ENCODE results near the gene GOLGA2. TPM values are rescaled to one million over a fixed set of nuclear protein-coding genes. Genes with fewer than 3 reads are reported as not detected.

GOLGA2 gene
- total RNA-seq, 1 experiment from 2014 or later = 60.5 TPM

GRCh38 chr9:128257907-128258306, 17.9 kb downstream of the GOLGA2 start:
- Histone ChIP-seq H3K4me2 (ENCODE audit: low read length) (no peak overlapping the region), H3K9ac (ENCODE audit: low read length) (no peak overlapping the region), H3K79me2 (ENCODE audit: low read length) (no peaks in the 10 kb centered on the region), H4K20me1 (ENCODE audit: low read length) (no peaks in the 10 kb centered on the region), H3K4me1 (ENCODE audit: insufficient read depth, low read length) (no peaks in the 10 kb centered on the region), H3K36me3 (ENCODE audit: low read depth, low read length) (peaks cover 3% of the 10 kb centered on the region; the same call in 1 of the 2 replicates), H3K27me3 (ENCODE audit: low read length) (no peaks in the 10 kb centered on the region), H3K27ac (ENCODE audit: low read length) (no peak overlapping the region), H3K4me3 (ENCODE audit: low read length) (no peak overlapping the region), H3K9me2 (replicated peaks; ENCODE audit: low read length) (no peaks in the 10 kb centered on the region), H2AFZ (ENCODE audit: low read length) (no peak overlapping the region), H3K9me3 (ENCODE audit: low read length) (no peaks in the 10 kb centered on the region), H3F3A (ENCODE audit: low read length, unreplicated experiment) (no peaks in the 10 kb centered on the region)
- no peak for TF ChIP-seq EZH2phosphoT487 (IDR thresholded peaks at IDR 0.05; ENCODE audit: borderline replicate concordance, low read length)
- TF ChIP-seq CTCF (conservative IDR thresholded peaks at IDR 0.05; ENCODE audit: low read depth, low read length) = no peak
- no peak for TF ChIP-seq EZH2 (IDR thresholded peaks at IDR 0.05; ENCODE audit: low read length, unreplicated experiment)
- POLR2A ChIA-PET (ENCODE audit: unreplicated experiment) = no interaction called here
- ATAC-seq (no peak), DNase-seq (no peak)
- intact Hi-C loops (cut with micrococcal nuclease) = loop anchor here (10.0 kb wide), 1 partner anchor 53 kb away; the partner anchor contains the start of gene DNM1
- CTCF ChIA-PET = no interaction called here
- no TSS peak for BruUV-seq (replicated peaks)

DNA sequence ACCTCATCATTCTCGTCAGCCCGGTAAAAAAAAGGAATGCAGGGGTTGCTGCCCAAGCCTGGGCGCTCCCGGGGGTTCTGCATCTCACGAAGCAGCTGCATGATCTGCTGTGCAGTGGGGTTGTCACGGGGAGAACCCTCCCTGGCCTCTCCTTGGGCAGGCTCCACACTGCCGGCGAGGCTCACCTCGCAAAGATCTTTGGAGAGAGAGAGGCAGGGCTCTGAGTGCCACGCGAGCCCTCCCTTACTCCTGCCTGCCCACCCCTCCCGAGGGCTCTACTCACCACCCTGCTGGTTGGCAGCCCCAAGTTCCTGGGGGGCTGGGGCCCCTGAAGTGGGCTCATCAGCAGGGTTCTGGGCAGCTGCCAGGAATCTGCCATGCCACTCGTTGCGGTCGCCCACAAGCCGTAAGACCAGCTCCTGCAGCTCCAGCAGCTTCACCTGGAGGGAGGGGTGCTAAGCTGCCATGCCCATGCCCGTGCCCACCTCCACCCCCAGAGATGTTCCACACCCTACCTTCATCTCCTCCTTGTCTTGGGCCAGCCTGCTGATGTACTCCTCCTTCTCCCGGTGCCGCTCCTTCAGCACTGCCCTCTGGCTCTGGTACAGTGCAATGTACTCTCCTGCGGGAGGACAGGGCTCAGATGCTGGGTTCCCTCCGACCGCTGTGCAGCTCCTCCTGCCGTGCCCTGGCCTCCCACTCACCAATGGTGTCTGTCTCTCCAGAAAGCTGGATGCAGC, 18.6 kb downstream of the GOLGA2 start:
- Histone ChIP-seq H3K9me2 (replicated peaks; ENCODE audit: low read length) (no peaks in the 10 kb centered on the region), H4K20me1 (ENCODE audit: low read length) (no peaks in the 10 kb centered on the region), H3K27ac (ENCODE audit: low read length) (no peak overlapping the region), H3K9me3 (ENCODE audit: low read length) (no peaks in the 10 kb centered on the region), H3K27me3 (ENCODE audit: low read length) (no peaks in the 10 kb centered on the region), H3F3A (ENCODE audit: low read length, unreplicated experiment) (no peaks in the 10 kb centered on the region), H3K4me1 (ENCODE audit: insufficient read depth, low read length) (no peaks in the 10 kb centered on the region), H3K4me2 (ENCODE audit: low read length) (no peak overlapping the region), H3K36me3 (ENCODE audit: low read depth, low read length) (peaks cover 3% of the 10 kb centered on the region; the same call in 1 of the 2 replicates), H3K79me2 (ENCODE audit: low read length) (no peaks in the 10 kb centered on the region), H2AFZ (ENCODE audit: low read length) (no peak overlapping the region), H3K4me3 (ENCODE audit: low read length) (no peak overlapping the region), H3K9ac (ENCODE audit: low read length) (no peak overlapping the region)
- CTCF ChIA-PET = no interaction called here
- no TSS peak for BruUV-seq (replicated peaks)
- no peak for TF ChIP-seq EZH2phosphoT487 (IDR thresholded peaks at IDR 0.05; ENCODE audit: borderline replicate concordance, low read length)
- intact Hi-C loops (cut with micrococcal nuclease) = loop anchor here (10.0 kb wide), 1 partner anchor 52 kb away; the partner anchor contains the start of gene DNM1
- no peak for DNase-seq
- ATAC-seq = no peak
- POLR2A ChIA-PET (ENCODE audit: unreplicated experiment) = no interaction called here

DNA sequence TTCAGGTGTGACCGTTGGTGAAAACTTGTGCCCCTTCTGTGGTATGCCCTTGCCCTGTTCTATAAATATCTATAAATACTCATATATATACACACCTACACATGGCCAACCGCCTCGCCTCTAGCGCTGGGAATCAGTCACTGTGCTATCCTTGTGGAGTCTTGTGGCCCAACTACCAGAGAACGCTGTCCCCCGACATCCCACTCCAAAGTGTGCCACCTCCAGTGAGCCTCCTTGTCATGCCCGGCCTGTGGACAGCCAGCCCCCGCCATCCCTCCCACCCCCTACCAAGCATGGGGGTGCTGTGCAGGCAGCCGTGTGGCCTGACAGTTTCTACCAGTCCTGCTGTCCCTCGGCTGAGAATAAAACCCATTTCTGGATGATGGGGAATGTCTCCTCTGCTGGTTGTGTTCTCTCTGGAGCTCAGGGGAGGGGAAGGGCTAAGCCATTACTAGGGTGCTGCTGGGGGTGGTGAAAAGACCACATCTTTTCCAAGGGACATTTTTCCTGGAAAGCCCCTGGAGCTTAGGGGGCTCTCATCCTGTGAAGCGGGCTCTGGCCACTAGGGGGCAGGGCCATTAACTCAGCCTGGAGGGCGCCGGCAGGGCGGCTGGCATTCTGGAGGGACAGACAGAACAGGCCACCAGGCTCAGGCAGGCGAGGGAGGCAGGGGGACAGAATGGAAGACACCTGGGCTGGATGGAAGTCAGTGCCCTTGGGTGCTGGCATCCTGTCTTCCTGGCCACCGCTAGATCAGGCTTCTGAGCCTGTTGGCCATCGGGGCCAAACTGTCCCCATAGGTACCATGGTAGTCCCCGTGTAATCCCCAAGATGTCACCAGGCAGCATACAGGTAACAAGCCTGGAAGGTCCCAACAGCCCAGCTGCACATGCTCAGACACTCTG, 20.7 kb downstream of the GOLGA2 start:
- peak; percentile 44 for DNase-seq
- H4K20me1 ChIP-seq (ENCODE audit: low read length) = no peaks in the 10 kb centered on the region
- no peak overlapping the region for H3K4me2 ChIP-seq (ENCODE audit: low read length)
- no peak overlapping the region for H3K9ac ChIP-seq (ENCODE audit: low read length)
- no peaks in the 10 kb centered on the region; the same call in 1 of the 2 replicates for H3K36me3 ChIP-seq (ENCODE audit: low read depth, low read length)
- TF ChIP-seq EZH2phosphoT487 (IDR thresholded peaks at IDR 0.05; ENCODE audit: borderline replicate concordance, low read length) (no peak), CTCF (conservative IDR thresholded peaks at IDR 0.05; ENCODE audit: low read depth, low read length) (peak; percentile 72)
- H3K4me1 ChIP-seq (ENCODE audit: insufficient read depth, low read length) = no peaks in the 10 kb centered on the region
- ChIA-PET CTCF (interaction anchor here (0.6 kb wide), 1 partner anchor 95 kb away, joined by 4 read pairs; the partner anchor contains the start of gene BBLN), POLR2A (ENCODE audit: unreplicated experiment) (no interaction called here)
- H3F3A ChIP-seq (ENCODE audit: low read length, unreplicated experiment) = no peaks in the 10 kb centered on the region
- no TSS peak for BruUV-seq (replicated peaks)
- no peak overlapping the region for H3K27ac ChIP-seq (ENCODE audit: low read length)
- no peaks in the 10 kb centered on the region for H3K9me2 ChIP-seq (replicated peaks; ENCODE audit: low read length)
- peak; percentile 57 for ATAC-seq
- intact Hi-C loops (cut with micrococcal nuclease) = loop anchor here (10.0 kb wide), 1 partner anchor 50 kb away; the partner anchor contains the start of gene DNM1
- no peaks in the 10 kb centered on the region for H3K9me3 ChIP-seq (ENCODE audit: low read length)
- no peaks in the 10 kb centered on the region for H3K27me3 ChIP-seq (ENCODE audit: low read length)
- no peaks in the 10 kb centered on the region for H3K79me2 ChIP-seq (ENCODE audit: low read length)
- H2AFZ ChIP-seq (ENCODE audit: low read length) = no peak overlapping the region
- no peak overlapping the region for H3K4me3 ChIP-seq (ENCODE audit: low read length)

Data from PC-3 (cell line).